HG02870 (cell line): Measurements from ENCODE around the gene PLXNA3.

ENCODE experiments used
- ATAC-seq: cut with Tn5 transposase; IDR thresholded peaks from one replicate; pipeline ENCODE4 v1.9.1; 2021; ENCODE audit warnings: mild to moderate bottlenecking, moderate library complexity; ENCODE audit not compliant: unreplicated experiment

The PLXNA3 gene

GRCh38 chrX:154434394-154435168 is 23.5 kb upstream of the PLXNA3 start:
- no peak for ATAC-seq

DNA sequence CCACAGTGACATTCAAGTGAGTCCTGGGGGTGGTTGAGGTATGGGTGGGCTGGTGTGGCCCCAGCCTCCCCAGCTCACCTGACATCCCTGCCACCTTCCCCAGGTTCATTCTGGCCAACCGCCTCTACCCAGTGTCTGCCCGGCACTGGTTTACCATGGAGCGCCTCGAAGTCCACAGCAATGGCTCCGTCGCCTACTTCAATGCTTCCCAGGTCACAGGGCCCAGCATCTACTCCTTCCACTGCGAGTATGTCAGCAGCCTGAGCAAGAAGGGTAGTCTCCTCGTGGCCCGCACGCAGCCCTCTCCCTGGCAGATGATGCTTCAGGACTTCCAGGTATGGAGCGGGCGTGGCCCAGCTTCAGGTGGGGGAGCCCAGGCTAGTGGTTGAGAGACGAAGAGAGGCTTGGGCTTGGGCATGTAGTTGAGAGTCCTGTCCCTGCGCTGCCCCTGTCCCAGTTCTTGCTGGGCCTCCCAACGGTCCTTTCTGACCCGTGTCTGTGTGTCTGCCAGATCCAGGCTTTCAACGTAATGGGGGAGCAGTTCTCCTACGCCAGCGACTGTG is 22.8 kb upstream of the PLXNA3 start:
- ATAC-seq = no peak

DNA sequence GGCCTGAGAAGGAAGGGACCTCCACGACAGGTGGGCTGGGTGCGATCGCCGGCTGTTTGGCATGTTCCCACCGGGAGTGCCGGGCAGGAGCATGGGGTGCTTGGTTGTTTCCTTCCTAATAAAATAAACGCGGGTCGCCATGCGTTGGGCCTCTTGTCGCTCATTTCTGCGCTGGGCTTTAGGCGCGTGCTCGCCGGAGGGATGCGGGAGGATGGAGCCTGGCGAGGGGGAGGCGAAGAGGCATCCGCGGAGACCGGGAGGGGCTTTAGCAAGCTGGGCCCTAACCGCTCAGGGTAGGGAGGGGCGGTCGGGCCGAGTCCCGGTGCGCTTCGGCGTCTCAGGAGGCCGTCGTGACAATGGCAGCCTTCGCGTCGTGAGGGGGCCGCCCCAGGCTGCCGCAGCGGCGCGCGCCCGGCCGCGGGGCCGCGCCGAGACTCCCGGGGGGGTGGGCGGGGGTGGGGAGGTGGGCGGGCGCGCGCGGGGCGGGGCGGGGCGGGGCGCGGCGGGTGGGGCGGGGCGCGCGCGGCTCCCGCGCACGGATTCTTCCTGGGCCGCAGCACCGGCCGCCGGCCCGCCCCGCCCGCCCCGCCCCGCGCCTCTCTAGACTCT is 21.6 kb upstream of the PLXNA3 start:
- no peak for ATAC-seq

GRCh38 chrX:154436983-154437752 is 20.9 kb upstream of the PLXNA3 start, which contains the start of gene GDI1:
TSS of gene GDI1 (plus strand) at chrX:154437154. CDS start at chrX:154437255, 101 bp downstream.
- no peak for ATAC-seq

- no peak for ATAC-seq
Observed at GRCh38 chrX:154437971-154438893, 19.8 kb upstream of the PLXNA3 start.

DNA sequence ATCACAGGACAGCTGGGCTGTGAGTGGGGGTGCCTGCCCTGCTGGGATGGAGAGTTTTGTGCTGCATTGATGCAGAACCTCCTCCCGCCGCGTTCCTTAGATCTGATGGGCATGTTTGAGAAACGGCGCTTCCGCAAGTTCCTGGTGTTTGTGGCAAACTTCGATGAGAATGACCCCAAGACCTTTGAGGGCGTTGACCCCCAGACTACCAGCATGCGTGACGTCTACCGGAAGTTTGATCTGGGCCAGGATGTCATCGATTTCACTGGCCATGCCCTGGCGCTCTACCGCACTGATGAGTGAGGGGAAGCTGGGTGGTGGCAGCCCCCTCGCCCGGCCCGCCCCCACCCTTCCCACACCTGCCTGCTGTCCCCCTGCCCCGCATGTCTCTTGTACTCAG is 18.2 kb upstream of the PLXNA3 start:
- ATAC-seq = no peak

GRCh38 chrX:154440623-154441357 is 17.3 kb upstream of the PLXNA3 start:
- no peak for ATAC-seq

- no peak for ATAC-seq
Observed at GRCh38 chrX:154441564-154441963, 16.5 kb upstream of the PLXNA3 start.

- ATAC-seq = no peak
Observed at GRCh38 chrX:154441984-154442707, 15.9 kb upstream of the PLXNA3 start.

DNA sequence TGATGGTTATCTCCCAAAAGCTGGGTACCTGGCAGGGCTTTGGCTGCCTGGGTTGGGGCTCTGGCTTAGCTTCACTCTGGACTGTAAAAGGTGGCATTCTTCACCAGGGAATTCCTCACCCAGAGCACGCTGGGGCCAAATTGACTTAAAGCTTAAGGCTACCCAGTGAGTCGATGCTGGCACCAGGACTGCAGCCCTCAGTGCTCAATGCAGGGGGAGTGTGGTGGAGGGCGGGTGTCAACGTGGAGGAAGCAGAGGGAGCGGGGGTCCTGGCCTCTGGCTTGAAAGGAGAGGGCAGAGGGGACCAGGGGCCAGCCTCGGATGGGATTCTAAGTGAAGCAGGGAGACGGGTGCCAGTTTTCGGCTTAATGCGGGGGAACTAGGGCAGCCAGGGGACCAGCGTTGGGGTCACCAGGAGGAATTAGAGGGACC is 14.6 kb upstream of the PLXNA3 start:
- no peak for ATAC-seq

GRCh38 chrX:154443992-154444754 is 13.9 kb upstream of the PLXNA3 start, which contains the start of gene FAM50A:
TSS of gene FAM50A (plus strand) at chrX:154444141. CDS start at chrX:154444236, 95 bp downstream.
- peak; percentile 59 for ATAC-seq

GRCh38 chrX:154444755-154445246 is 13.3 kb upstream of the PLXNA3 start:
- no peak for ATAC-seq

GRCh38 chrX:154445776-154446175 is 12.3 kb upstream of the PLXNA3 start:
- no peak for ATAC-seq

- no peak for ATAC-seq
Observed at GRCh38 chrX:154446430-154446829, 11.7 kb upstream of the PLXNA3 start.

- ATAC-seq = no peak
Observed at GRCh38 chrX:154448484-154448883, 9.6 kb upstream of the PLXNA3 start.

DNA sequence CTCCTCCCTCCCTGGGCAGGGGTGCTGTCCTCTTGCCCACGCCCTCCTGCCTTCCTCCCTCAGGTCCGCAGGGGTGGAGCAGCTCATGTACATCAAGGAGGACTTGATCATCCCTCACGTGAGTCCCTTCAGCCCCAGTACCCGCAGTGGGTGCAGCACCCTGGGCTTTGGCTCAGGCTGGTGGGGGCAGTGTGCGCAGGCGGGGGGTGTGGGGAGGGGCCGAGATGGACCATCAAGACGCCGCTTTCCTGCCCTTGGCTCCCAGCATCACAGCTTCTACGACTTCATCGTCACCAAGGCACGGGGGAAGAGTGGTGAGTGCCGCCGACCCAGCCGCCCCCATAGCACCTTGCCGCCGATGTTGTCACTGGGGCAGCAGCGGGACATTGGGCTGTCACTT is 8.5 kb upstream of the PLXNA3 start:
- no peak for ATAC-seq

DNA sequence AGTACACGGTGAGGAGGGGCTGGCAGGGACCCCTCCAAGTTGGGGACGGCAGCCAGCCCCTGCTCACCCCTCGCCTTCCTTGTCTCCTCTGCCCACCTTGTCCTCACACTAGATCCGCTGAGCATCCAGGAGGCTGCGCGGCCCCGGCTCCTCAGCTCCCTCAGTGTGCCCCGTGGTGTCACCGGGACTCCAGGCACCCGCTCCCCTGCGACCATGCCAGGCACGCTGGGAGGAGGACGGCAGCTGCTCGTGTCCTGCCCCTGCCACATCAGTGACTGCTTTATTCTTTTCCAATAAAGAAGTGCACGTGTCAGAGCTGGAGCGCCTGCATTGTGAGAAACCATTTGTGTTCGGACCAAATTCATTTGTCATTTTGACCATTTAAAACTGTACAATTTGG is 7.8 kb upstream of the PLXNA3 start:
- no peak for ATAC-seq

- no peak for ATAC-seq
Observed at GRCh38 chrX:154452823-154453222, 5.3 kb upstream of the PLXNA3 start.
